Lower leg skin (tissue), 3 donors: ENCODE results near the gene FAM156A.

Source experiments
- CTCF ChIP-seq, 3 donors: fragments of 450-650 bp; IDR thresholded peaks; one replicate each; pipeline ENCODE4 v1.5.1; 2016; ENCODE audit warnings: antibody characterized with exemption in 3 of 3, mild to moderate bottlenecking in 3 of 3, moderate library complexity in 2 of 3
- POLR2A ChIP-seq, 2 donors: fragments of 450-650 bp; IDR thresholded peaks; one replicate each; pipeline ENCODE4 v1.6.1; 2016 to 2017; ENCODE audit warnings: antibody characterized with exemption in 2 of 2, mild to moderate bottlenecking in 1 of 2, moderate library complexity in 1 of 2

GRCh38 chrX:52988985-52989917 is 30.9 kb upstream of the FAM156A start:
- TF ChIP-seq CTCF (IDR thresholded peaks at IDR 0.05) (no peak), POLR2A (IDR thresholded peaks at IDR 0.05) (no peak)
